OCI-LY7 (cell line): ENCODE data around the gene ERP27. TPM values are rescaled to one million over a fixed set of nuclear protein-coding genes. Genes with fewer than 3 reads are reported as not detected.
A peak's percentile ranks its signal among the peaks of the same experiment; 100 is the strongest.

Experiments used
- BruUV-seq: library from RNA; stranded (reverse); fragments of 400-500 nt; replicated peaks from 2 replicates; lab custom pipeline; 2021; lab: Mats Ljungman, UMichigan
- CTCF ChIA-PET: fragments of 300-600 bp; sonication (Branson Sonifier 250); formaldehyde crosslinking; loops from one replicate; lab custom pipeline; 2022; ENCODE audit warnings: antibody characterized with exemption; ENCODE audit not compliant: unreplicated experiment; lab: Charles Lee
- POLR2A ChIA-PET: fragments of 300-600 bp; sonication (Branson Sonifier 250); formaldehyde crosslinking; loops from one replicate; lab custom pipeline; 2022; ENCODE audit warnings: antibody characterized with exemption; lab: Charles Lee
- DNase-seq: peaks from one replicate; pipeline ENCODE4 v3.0.0-alpha.2; 2015; ENCODE audit warnings: low spot score
- H2AFZ ChIP-seq: fragments of 200-600 bp; sonication (generic), shearing (Covaris generic); 2 replicates; pipeline ENCODE4 v1.6.1; 2014; ENCODE audit warnings: mild to moderate bottlenecking, antibody characterized with exemption, low read length, moderate library complexity
- H3K27ac ChIP-seq: fragments of 200-600 bp; sonication (generic); 2 replicates; pipeline ENCODE4 v1.5.1; 2014; ENCODE audit warnings: mixed run types, low read depth, mild to moderate bottlenecking, moderate library complexity, low read length, inconsistent platforms; ENCODE audit not compliant: poor library complexity, severe bottlenecking
- H3K36me3 ChIP-seq: fragments of 200-600 bp; sonication (generic); 2 replicates; pipeline ENCODE4 v1.6.1; 2014; ENCODE audit warnings: mild to moderate bottlenecking, antibody characterized with exemption, low read length, moderate library complexity, mixed read lengths; ENCODE audit not compliant: insufficient read depth
- H3K4me1 ChIP-seq: fragments of 200-600 bp; sonication (generic); 2 replicates; pipeline ENCODE4 v1.5.1; 2014; ENCODE audit warnings: mild to moderate bottlenecking, low read length; ENCODE audit not compliant: insufficient read depth, poor library complexity, severe bottlenecking
- H3K4me2 ChIP-seq: fragments of 200-600 bp; sonication (generic); 2 replicates; pipeline ENCODE4 v1.6.1; 2014; ENCODE audit warnings: mild to moderate bottlenecking, low read length
- H3K4me3 ChIP-seq: fragments of 200-600 bp; sonication (generic); 2 replicates; pipeline ENCODE4 v1.5.1; 2014; ENCODE audit warnings: mild to moderate bottlenecking, low read depth, low read length; ENCODE audit not compliant: poor library complexity, severe bottlenecking
- H3K79me2 ChIP-seq: fragments of 200-600 bp; sonication (generic); 2 replicates; pipeline ENCODE4 v1.6.1; 2016; ENCODE audit warnings: low read depth, mild to moderate bottlenecking, low read length, moderate library complexity, mixed read lengths; ENCODE audit not compliant: insufficient read depth
- H3K9me2 ChIP-seq: fragments of 200-600 bp; sonication (generic); 2 replicates; pipeline ENCODE4 v1.6.1; 2016; ENCODE audit warnings: mild to moderate bottlenecking, low read length, mixed read lengths; ENCODE audit not compliant: insufficient read depth
- H3K9me3 ChIP-seq: fragments of 200-600 bp; sonication (generic); 2 replicates; pipeline ENCODE4 v1.6.1; 2014; ENCODE audit warnings: mild to moderate bottlenecking, mixed run types, low read length, mixed read lengths
- H4K20me1 ChIP-seq: fragments of 200-600 bp; sonication (generic); 2 replicates; pipeline ENCODE4 v1.6.1; 2014; ENCODE audit warnings: mild to moderate bottlenecking, antibody characterized with exemption, low read length, moderate library complexity, mixed read lengths; ENCODE audit not compliant: insufficient read depth
- CTCF ChIP-seq: fragments of 200-600 bp; sonication (generic); conservative IDR thresholded peaks from 2 replicates; pipeline ENCODE4 v1.5.1; 2014; ENCODE audit warnings: mild to moderate bottlenecking, antibody characterized with exemption, low read length, moderate library complexity, mixed read lengths
- EZH2phosphoT487 ChIP-seq: fragments of 200-600 bp; sonication (generic); IDR thresholded peaks from 2 replicates; pipeline ENCODE4 v1.6.1; 2018; ENCODE audit warnings: low read depth, borderline replicate concordance, mild to moderate bottlenecking, mixed run types, antibody characterized with exemption, low read length, moderate library complexity, mixed read lengths
- intact Hi-C: fragments of 100-400 bp; cut with micrococcal nuclease; formaldehyde crosslinking; loops from one replicate; pipeline ENCODE4 v1.10.0; 2022; ENCODE audit not compliant: unreplicated experiment
- total RNA-seq, 2 experiments: library from RNA; depleted of rRNA in 1 of 2; stranded (reverse); fragments of >200 nt in 1 of 2; shearing (Covaris generic) in 1 of 2; gene quantifications; 2 replicates each; pipeline ENCODE4 v1.2.3, GENCODE V29; 2014 to 2022

Gene ERP27
- total RNA-seq, 2 experiments from 2014 or later = 1.7 to 1.9 TPM

GRCh38 chr12:14906114-14906513 lies 32.2 kb downstream of the ERP27 start:
- Histone ChIP-seq H3K9me3 (no peaks in the 10 kb centered on the region), H4K20me1 (no peaks in the 10 kb centered on the region), H3K36me3 (no peaks in the 10 kb centered on the region), H2AFZ (no peak overlapping the region), H3K4me3 (no peak overlapping the region), H3K4me1 (peaks cover 6% of the 10 kb centered on the region), H3K27ac (no peak overlapping the region), H3K4me2 (no peak overlapping the region), H3K9me2 (no peaks in the 10 kb centered on the region), H3K79me2 (no peaks in the 10 kb centered on the region)
- DNase-seq = no peak
- intact Hi-C loops = no loop called here
- no TSS peak for BruUV-seq
- ChIA-PET POLR2A (interaction anchor here (0.6 to 1.0 kb wide), 4 partner anchors 15 to 100 kb away, joined by 3 to 5 read pairs (median 4); no protein-coding TSS in a partner anchor), CTCF (no interaction called here)
- TF ChIP-seq EZH2phosphoT487 = no peak
- no peak for TF ChIP-seq CTCF

- H3K27ac ChIP-seq = no peak overlapping the region
Measured at GRCh38 chr12:14905269-14906004, 32.9 kb downstream of the ERP27 start.

More at GRCh38 chr12:14905269-14906004, 32.9 kb downstream of the ERP27 start:
- BruUV-seq = no TSS peak
- Histone ChIP-seq H3K4me3 (no peak overlapping the region), H3K9me3 (no peaks in the 10 kb centered on the region), H3K36me3 (no peaks in the 10 kb centered on the region), H4K20me1 (no peaks in the 10 kb centered on the region), H3K9me2 (no peaks in the 10 kb centered on the region), H2AFZ (peak overlapping the region; percentile 69), H3K4me1 (peaks cover 6% of the 10 kb centered on the region), H3K79me2 (no peaks in the 10 kb centered on the region), H3K4me2 (no peak overlapping the region)
- POLR2A ChIA-PET = interaction anchor here (0.7 kb wide), 2 partner anchors 43 to 1634 kb away, joined by 3 to 4 read pairs; no protein-coding TSS in a partner anchor
- TF ChIP-seq CTCF = no peak
- no peak for TF ChIP-seq EZH2phosphoT487
- CTCF ChIA-PET = no interaction called here
- intact Hi-C loops = no loop called here
- DNase-seq = no peak
